GM19239 (cell line): ENCODE measurements around the gene OPA1.
A peak's percentile ranks its signal among the peaks of the same experiment; 100 is the strongest.
"Not testable (repeated sequence)": the region's sequence is repeated elsewhere in the genome, so short reads cannot be mapped to it uniquely, and the experiment has no call there.

Experiments
- DNase-seq: peaks from one replicate; pipeline ENCODE4 v3.0.0; 2011; ENCODE audit warnings: low spot score; ENCODE audit not compliant: insufficient read length
- FAIRE-seq: peaks from 2 replicates; lab custom pipeline; 2011; peaks lifted over from hg19 to GRCh38; lab: Jason Lieb, UNC

The OPA1 gene

DNA sequence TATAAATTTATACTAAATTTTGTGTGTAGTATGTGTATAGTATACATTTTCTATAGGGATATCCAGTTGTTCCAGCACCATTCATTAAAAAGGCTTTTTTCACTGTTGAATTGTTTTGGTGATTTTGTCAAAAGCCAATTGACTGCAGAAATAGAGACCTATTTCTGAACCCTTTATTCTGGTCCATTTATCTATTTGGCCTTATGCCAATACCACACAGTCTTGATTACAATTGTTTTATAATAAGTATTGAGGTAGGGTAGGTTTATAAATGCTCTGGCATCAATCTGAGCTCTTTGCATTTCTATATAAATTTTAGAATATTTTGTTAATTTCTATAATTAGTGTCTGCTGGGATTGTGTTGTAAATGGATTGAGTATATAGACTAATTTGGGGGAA is 6.5 kb upstream of the OPA1 start:
- FAIRE-seq = no peak
- no peak for DNase-seq

DNA sequence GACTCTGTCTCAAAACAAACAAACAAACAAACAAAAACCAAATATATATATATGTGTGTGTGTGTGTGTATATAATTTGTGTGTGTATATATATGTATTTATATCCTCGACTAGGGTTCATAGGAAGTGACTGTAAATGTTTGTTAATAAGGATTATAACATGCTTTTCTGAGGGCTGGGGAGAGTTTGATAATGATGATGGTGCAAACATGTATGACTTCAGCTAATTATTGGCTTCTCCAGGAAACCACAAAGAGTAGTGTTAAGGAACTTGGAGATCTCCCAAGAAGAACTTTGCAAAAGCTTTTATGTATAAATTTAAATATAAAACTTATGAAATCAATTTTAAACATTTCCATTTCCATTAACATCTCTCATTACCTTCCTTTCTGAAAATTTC is 3.9 kb upstream of the OPA1 start:
- DNase-seq (no peak), FAIRE-seq (no peak)

- no peak for DNase-seq
- no peak for FAIRE-seq
Observed at GRCh38 chr3:193589616-193590015, 3.4 kb upstream of the OPA1 start.

DNA sequence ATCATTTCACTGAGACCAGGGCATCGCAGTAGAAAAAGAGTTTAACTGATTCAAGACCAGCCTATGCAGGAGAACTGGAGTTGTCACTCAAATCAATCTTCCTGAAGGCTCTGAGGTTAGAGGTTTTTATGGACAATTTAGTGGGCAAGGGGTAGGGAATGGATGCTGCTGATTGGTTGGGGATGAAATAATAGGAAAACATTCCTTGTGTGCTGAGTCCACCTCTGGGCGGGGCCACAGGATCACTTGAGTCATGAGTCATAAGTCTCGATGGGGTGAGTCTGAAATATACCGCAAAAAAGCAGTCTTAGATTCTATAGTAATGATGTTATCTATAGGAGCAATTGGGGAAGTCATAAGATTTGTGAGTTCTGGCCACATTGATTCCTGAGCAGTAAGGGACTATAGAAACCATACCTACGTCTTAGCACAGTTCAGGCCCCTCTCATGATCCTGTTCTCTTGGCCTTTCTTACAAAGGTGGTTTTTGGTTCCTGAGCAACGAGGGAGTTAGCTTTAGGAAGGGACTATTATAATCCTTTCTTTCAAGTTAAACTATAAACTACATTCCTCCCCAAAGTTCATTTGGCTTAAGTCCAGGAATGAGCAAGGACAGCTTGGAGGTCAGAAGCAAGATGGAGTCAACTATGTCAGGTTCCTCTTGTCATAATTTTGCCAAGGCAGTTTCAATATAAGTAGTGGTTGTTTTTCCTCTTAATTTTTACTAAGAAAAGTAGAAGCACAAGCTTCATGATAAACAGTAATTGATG is 2.7 kb upstream of the OPA1 start:
- DNase-seq (no peak), FAIRE-seq (no peak)

DNA sequence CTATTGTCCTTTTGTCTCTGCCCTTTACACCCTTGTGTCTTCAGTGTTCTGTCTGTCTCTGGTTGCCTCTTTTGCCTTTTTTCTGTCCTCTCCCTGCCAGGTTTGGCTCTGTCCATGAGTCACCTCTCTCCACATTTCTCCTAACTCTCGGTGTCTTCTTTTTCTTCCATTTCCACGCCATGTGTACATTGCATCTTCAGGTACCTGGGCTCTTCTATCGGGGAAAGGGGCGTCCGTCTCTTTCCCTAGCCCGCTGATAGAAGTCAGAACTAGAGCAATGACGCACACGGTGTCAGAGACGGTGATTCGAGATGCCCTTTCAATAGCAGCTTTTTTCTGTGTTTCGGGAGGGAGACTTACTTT is 641 bp downstream of the OPA1 start:
- FAIRE-seq (no peak), DNase-seq (no peak)

DNA sequence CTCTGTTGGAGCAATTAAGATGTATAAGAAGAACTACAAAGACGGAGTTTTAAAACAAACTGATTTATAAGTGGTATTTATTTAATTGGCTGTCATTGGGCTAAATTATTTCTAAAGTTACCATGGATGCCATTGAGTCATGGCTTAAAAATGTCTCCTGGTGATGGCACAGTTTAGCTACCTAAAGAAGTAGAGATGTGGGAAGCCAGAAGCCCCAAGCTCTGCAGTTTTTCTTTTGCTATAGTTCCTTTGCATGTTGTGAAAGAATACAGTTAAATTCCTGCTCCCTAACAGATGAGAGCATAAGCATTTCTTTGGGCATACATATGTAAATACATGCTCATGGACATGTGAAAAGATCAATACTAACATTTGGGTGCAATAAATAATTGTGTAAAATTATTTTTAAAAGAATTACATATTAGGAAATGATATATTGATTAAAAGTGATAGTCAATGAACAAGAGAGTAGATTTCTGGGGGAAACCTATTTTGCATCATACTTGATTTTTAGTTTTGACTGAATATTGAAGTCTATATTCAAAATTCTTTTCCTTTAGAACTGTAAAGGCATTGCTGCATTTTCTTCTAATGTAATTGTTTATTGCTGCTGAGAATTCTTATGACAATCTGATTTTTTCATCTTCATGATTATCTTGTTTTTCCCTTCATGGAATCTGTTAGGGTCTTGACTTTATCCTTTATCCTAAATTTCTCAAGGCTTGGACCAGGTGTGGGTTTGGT is 2.1 kb downstream of the OPA1 start:
- DNase-seq (no peak), FAIRE-seq (no peak)

GRCh38 chr3:193595939-193596487 is 3.0 kb downstream of the OPA1 start:
- FAIRE-seq (no peak), DNase-seq (no peak)

DNA sequence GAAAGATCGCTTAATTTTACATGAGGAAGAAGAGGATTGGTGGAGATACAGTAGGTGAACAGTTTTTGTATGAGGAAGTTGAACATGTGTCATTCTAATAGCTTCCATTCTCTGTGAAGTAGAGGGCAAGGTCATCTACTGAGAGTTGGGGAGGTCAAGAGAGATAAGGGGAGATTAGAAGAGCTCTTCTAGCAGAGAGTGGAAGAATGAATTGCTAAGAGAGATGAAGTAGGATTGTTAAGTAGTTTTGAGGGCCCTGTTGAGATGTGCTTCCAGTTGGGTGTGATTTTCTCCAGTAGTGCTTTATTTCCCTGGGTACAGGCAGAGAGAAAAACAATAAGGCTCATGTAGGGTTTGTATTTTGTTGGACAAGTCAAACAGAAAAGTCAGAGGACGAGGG is 5.2 kb downstream of the OPA1 start:
- DNase-seq = no peak
- no peak for FAIRE-seq

GRCh38 chr3:193599393-193599792 is 6.4 kb downstream of the OPA1 start:
- FAIRE-seq = no peak
- DNase-seq = no peak

GRCh38 chr3:193605876-193606275 is 12.9 kb downstream of the OPA1 start:
- DNase-seq = no peak
- FAIRE-seq = peak; percentile 91

GRCh38 chr3:193606892-193607291 is 13.9 kb downstream of the OPA1 start:
- DNase-seq, FAIRE-seq: not testable (repeated sequence)

DNA sequence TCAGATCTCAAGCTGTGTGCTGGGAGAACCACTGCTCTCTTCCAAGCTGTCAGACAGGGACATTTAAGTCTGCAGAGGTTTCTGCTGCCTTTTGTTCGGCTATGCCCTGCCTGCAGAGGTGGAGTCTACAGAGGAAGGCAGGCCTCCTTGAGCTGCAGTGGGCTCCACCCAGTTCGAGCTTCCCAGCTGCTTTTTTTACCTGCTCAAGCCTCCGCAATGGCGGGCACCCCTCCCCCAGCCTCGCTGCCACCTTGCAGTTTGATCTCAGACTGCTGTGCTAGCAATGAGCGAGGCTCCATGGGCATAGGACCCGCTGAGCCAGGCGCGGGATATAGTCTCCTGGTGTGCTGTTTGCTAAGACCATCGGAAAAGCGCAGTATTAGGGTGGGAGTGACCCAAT is 17.5 kb downstream of the OPA1 start:
- DNase-seq, FAIRE-seq: not testable (repeated sequence)

DNA sequence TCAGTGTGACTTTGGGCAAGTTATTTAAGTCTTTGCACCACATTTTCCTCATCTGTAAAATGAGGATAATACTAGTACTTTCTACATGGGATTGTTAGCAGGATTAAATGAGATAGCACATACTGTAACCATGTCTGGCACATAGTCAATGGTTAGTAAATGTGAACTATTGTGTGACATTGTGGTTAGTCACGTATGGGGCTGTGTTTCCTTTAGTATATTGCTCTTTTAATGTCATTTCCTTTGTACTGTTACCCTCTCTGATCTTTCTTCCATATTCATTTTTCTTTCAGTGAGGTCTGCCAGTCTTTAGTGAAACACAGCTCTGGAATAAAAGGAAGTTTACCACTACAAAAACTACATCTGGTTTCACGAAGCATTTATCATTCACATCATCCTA is 21.4 kb downstream of the OPA1 start:
- FAIRE-seq (no peak), DNase-seq (no peak)

GRCh38 chr3:193617628-193618027 is 24.6 kb downstream of the OPA1 start:
- DNase-seq (no peak), FAIRE-seq (no peak)

- DNase-seq = no peak
- no peak for FAIRE-seq
Observed at GRCh38 chr3:193620057-193620456, 27.0 kb downstream of the OPA1 start.

DNA sequence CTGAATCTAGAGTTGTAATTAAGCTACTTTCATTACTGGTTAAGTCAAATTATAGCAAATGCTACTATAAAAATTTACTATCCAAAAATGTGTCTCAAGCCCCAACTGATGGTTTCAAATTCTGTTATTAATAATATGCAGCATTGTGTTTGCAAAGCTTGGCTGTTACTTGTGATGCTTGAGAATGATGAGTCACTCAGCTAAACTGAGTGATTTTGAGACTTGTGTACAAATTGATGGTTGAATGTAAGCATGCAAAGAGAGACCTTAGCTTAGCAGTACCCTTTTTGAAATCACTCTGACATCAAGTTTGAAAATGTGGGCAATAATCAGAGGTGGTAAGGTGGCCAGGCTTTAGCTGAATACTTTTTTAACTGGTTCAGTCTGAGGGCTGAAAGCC is 27.6 kb downstream of the OPA1 start:
- peak; percentile 8 for FAIRE-seq
- DNase-seq = no peak

- DNase-seq (no peak), FAIRE-seq (no peak)
Observed at GRCh38 chr3:193621127-193621526, 28.1 kb downstream of the OPA1 start.

GRCh38 chr3:193630005-193630404 is 37.0 kb downstream of the OPA1 start:
- DNase-seq (no peak), FAIRE-seq (no peak)

DNA sequence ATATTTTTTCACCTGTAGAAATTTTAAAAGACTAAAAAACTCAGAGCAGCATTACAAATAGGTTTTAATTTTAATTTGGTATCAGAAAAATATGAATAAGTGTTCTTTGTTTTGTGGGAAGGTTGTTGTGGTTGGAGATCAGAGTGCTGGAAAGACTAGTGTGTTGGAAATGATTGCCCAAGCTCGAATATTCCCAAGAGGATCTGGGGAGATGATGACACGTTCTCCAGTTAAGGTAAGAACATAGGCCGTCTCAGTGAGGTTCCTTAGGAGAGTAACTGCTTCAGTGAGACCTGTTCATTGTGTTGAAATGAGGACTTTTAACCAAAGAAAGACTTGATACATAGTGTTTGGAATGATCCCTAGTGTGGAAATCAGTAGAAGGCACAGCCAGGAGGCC is 44.8 kb downstream of the OPA1 start:
- FAIRE-seq = no peak
- DNase-seq = no peak

GRCh38 chr3:193638833-193639232 is 45.8 kb downstream of the OPA1 start:
- DNase-seq (no peak), FAIRE-seq (no peak)

DNA sequence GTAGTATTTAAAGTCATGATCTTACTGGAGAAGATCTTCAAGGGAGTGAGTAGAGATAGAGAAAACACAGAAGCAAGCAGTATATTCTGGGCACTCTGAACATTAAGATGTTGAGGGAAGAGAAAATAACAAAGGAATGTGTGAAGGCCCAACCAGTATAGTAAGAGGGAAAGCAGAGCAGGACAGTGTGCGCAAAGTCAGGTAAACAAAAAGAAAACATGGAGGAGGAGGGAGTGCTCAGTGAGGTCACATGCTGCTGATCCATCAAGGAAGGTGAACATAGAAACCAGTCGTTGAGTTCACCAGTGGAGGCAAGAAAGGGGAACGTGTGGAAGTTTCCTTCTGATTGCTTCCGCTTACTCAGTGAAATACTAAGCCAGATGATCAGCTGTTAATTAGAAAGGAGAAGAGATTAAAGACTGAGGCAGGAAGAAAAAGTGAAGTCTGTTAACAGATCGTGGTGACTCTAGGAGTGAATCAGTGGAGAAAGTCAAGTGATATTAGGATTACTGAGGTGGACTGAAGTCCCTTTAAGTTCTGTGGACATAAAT is 47.2 kb downstream of the OPA1 start:
- FAIRE-seq = no peak

More for the DNA sequence above, 47.2 kb downstream of the OPA1 start:
- DNase-seq = no peak
